Renal cortical epithelial cell (primary cell): Measurements from ENCODE around the gene TKFC. TPM values are rescaled to one million over a fixed set of nuclear protein-coding genes. Genes with fewer than 3 reads are reported as not detected.

Source experiments
- DNase-seq: peaks from one replicate; pipeline ENCODE4 v3.0.0-alpha.2; 2011; ENCODE audit warnings: low read depth
- total RNA-seq: library from RNA; depleted of rRNA; stranded (reverse); fragments of >200 nt; gene quantifications from 2 replicates; pipeline ENCODE4 v1.2.3, GENCODE V29; 2014

TKFC gene
- 15.3 and 37.0 TPM in 2 replicates for total RNA-seq

- peak; percentile 72 for DNase-seq
These were observed at the start of gene TKFC, which contains the start of gene DDB1 for GRCh38 chr11:61332797-61333549. TKFC (plus strand) TSS chr11:61333228; CDS start chr11:61334729, 1,501 bp downstream. DDB1 (minus strand) TSS chr11:61333105; CDS start chr11:61332968, 137 bp downstream.

- DNase-seq, result no peak
These were observed 49.4 kb upstream of the TKFC start for GRCh38 chr11:61283613-61284012.

GRCh38 chr11:61287338-61287977 is 45.6 kb upstream of the TKFC start:
- DNase-seq, result no peak

- no peak for DNase-seq
These were observed 41.9 kb upstream of the TKFC start for GRCh38 chr11:61290905-61291690.

GRCh38 chr11:61292356-61292755 is 40.7 kb upstream of the TKFC start:
- no peak for DNase-seq

GRCh38 chr11:61293867-61294716 is 38.9 kb upstream of the TKFC start:
- no peak for DNase-seq

- no peak for DNase-seq
These were observed 38.1 kb upstream of the TKFC start, which contains the start of gene VWCE for GRCh38 chr11:61294717-61295595. VWCE (minus strand) TSS chr11:61295316; CDS start chr11:61295037, 279 bp downstream.

GRCh38 chr11:61295596-61295926 is 37.5 kb upstream of the TKFC start:
- no peak for DNase-seq

GRCh38 chr11:61297341-61297740 is 35.7 kb upstream of the TKFC start:
- DNase-seq, result no peak

- DNase-seq, result peak; percentile 98
These were observed 35.3 kb upstream of the TKFC start for GRCh38 chr11:61297746-61298145.

GRCh38 chr11:61298663-61299244 is 34.3 kb upstream of the TKFC start:
- peak; percentile 16 for DNase-seq

- no peak for DNase-seq
These were observed 30.5 kb upstream of the TKFC start for GRCh38 chr11:61302550-61302949.

- DNase-seq, result no peak
These were observed 29.3 kb upstream of the TKFC start for GRCh38 chr11:61303725-61304124.

GRCh38 chr11:61305417-61305816 is 27.6 kb upstream of the TKFC start:
- no peak for DNase-seq

- DNase-seq, result no peak
These were observed 26.8 kb upstream of the TKFC start for GRCh38 chr11:61306221-61306620.

GRCh38 chr11:61307354-61307753 is 25.7 kb upstream of the TKFC start:
- no peak for DNase-seq

- DNase-seq, result no peak
These were observed 23.9 kb upstream of the TKFC start for GRCh38 chr11:61309141-61309540.

GRCh38 chr11:61309739-61310138 is 23.3 kb upstream of the TKFC start:
- DNase-seq, result no peak

GRCh38 chr11:61310749-61311148 is 22.3 kb upstream of the TKFC start:
- DNase-seq, result no peak

- no peak for DNase-seq
These were observed 17.8 kb upstream of the TKFC start for GRCh38 chr11:61315260-61315659.
